HUES6 (cell line): ENCODE measurements around the gene TMEM256.

Experiments used
- H3K27ac ChIP-seq: 2 replicates; pipeline ENCODE4 v1.7.0; 2013; ENCODE audit warnings: low read depth, mild to moderate bottlenecking, low read length, inconsistent platforms
- H3K27me3 ChIP-seq: 2 replicates; pipeline ENCODE4 v1.6.1; 2013; ENCODE audit warnings: low read length; ENCODE audit not compliant: control insufficient read depth, insufficient read depth
- H3K36me3 ChIP-seq: 2 replicates; pipeline ENCODE4 v1.6.1; 2013; ENCODE audit warnings: low read length; ENCODE audit not compliant: control insufficient read depth, insufficient read depth
- H3K4me1 ChIP-seq: 2 replicates; pipeline ENCODE4 v1.6.1; 2013; ENCODE audit warnings: low read length; ENCODE audit not compliant: control insufficient read depth, insufficient read depth
- H3K4me3 ChIP-seq: 2 replicates; pipeline ENCODE4 v1.5.1; 2013; ENCODE audit warnings: low read depth, low read length
- H3K9ac ChIP-seq: one replicate; pipeline ENCODE4 v1.6.1; 2013; ENCODE audit warnings: mild to moderate bottlenecking, low read length
- H3K9me3 ChIP-seq: 2 replicates; pipeline ENCODE4 v1.6.1; 2013; ENCODE audit warnings: low read depth, low read length; ENCODE audit not compliant: control insufficient read depth, insufficient read depth

Gene TMEM256

GRCh38 chr17:7403977-7404736, at the start of gene TMEM256:
Gene TMEM256 (minus strand): TSS chr17:7404097. CDS start chr17:7404084, 13 bp downstream.
- no peaks in the 10 kb centered on the region for H3K9me3 ChIP-seq
- H3K27ac ChIP-seq: peak within 1 kb of the TSS; percentile 50; the same call in 1 of the 2 replicates

GRCh38 chr17:7448461-7448860, 44.6 kb upstream of the TMEM256 start:
- Histone ChIP-seq H3K27me3 (peaks cover 17% of the 10 kb centered on the region), H3K9me3 (no peaks in the 10 kb centered on the region), H3K4me1 (peaks cover 15% of the 10 kb centered on the region), H3K36me3 (no peaks in the 10 kb centered on the region), H3K27ac (no peak overlapping the region), H3K9ac (no peak overlapping the region), H3K4me3 (no peak overlapping the region)

More at GRCh38 chr17:7403977-7404736, at the start of gene TMEM256:
- peaks cover 4% of the 10 kb centered on the region; the same call in 1 of the 2 replicates for H3K27me3 ChIP-seq
- H3K9ac ChIP-seq: peak within 1 kb of the TSS; percentile 46
- peak within 1 kb of the TSS; percentile 75 for H3K4me3 ChIP-seq
- H3K36me3 ChIP-seq: peaks cover 11% of the 10 kb centered on the region
- H3K4me1 ChIP-seq: peaks cover 21% of the 10 kb centered on the region

GRCh38 chr17:7445619-7445968, 41.7 kb upstream of the TMEM256 start:
- Histone ChIP-seq H3K9ac (peak overlapping the region; percentile 27), H3K36me3 (no peaks in the 10 kb centered on the region), H3K4me1 (peaks cover 27% of the 10 kb centered on the region), H3K27me3 (peaks cover 31% of the 10 kb centered on the region), H3K4me3 (peak overlapping the region; percentile 75), H3K27ac (0 out of 2 replicates have a peak overlapping the region, but pooled peaks have one; percentile 28), H3K9me3 (no peaks in the 10 kb centered on the region)

GRCh38 chr17:7444682-7445618, 41.1 kb upstream of the TMEM256 start, which contains the start of gene CHRNB1:
Gene CHRNB1 (plus strand): TSS chr17:7445061. CDS start chr17:7445128, 67 bp downstream.
- Histone ChIP-seq H3K27ac (0 out of 2 replicates have a peak within 1 kb of the TSS, but pooled peaks have one; percentile 28), H3K4me3 (peak within 1 kb of the TSS; percentile 75)

GRCh38 chr17:7443499-7444485, 39.9 kb upstream of the TMEM256 start:
- no peak overlapping the region for H3K27ac ChIP-seq

More at GRCh38 chr17:7444682-7445618, 41.1 kb upstream of the TMEM256 start, which contains the start of gene CHRNB1:
- Histone ChIP-seq H3K9me3 (no peaks in the 10 kb centered on the region), H3K4me1 (peaks cover 27% of the 10 kb centered on the region), H3K9ac (peak within 1 kb of the TSS; percentile 27), H3K27me3 (peaks cover 31% of the 10 kb centered on the region), H3K36me3 (no peaks in the 10 kb centered on the region)

GRCh38 chr17:7442142-7442541, 38.2 kb upstream of the TMEM256 start:
- Histone ChIP-seq H3K27me3 (peaks cover 52% of the 10 kb centered on the region), H3K4me1 (peaks cover 40% of the 10 kb centered on the region), H3K27ac (no peak overlapping the region), H3K36me3 (no peaks in the 10 kb centered on the region), H3K4me3 (no peak overlapping the region), H3K9me3 (no peaks in the 10 kb centered on the region), H3K9ac (no peak overlapping the region)

More at GRCh38 chr17:7443499-7444485, 39.9 kb upstream of the TMEM256 start:
- H3K36me3 ChIP-seq: no peaks in the 10 kb centered on the region
- H3K4me3 ChIP-seq: no peak overlapping the region
- H3K4me1 ChIP-seq: peaks cover 30% of the 10 kb centered on the region
- H3K27me3 ChIP-seq: peaks cover 42% of the 10 kb centered on the region
- H3K9ac ChIP-seq: no peak overlapping the region
- no peaks in the 10 kb centered on the region for H3K9me3 ChIP-seq

GRCh38 chr17:7441266-7441665, 37.4 kb upstream of the TMEM256 start:
- peaks cover 47% of the 10 kb centered on the region for H3K27me3 ChIP-seq
- no peak overlapping the region for H3K9ac ChIP-seq
- peak overlapping the region; percentile 95 for H3K4me3 ChIP-seq
- H3K4me1 ChIP-seq: peaks cover 36% of the 10 kb centered on the region
- no peaks in the 10 kb centered on the region for H3K9me3 ChIP-seq
- no peak overlapping the region for H3K27ac ChIP-seq
- no peaks in the 10 kb centered on the region for H3K36me3 ChIP-seq

GRCh38 chr17:7440834-7441195, 36.9 kb upstream of the TMEM256 start:
- H3K9ac ChIP-seq: peak overlapping the region; percentile 93

GRCh38 chr17:7440113-7440833, 36.4 kb upstream of the TMEM256 start:
- H3K9me3 ChIP-seq: no peaks in the 10 kb centered on the region
- H3K4me3 ChIP-seq: peak overlapping the region; percentile 95
- no peaks in the 10 kb centered on the region for H3K36me3 ChIP-seq
- peak overlapping the region; percentile 90 for H3K27ac ChIP-seq
- H3K4me1 ChIP-seq: peaks cover 31% of the 10 kb centered on the region
- H3K27me3 ChIP-seq: peaks cover 47% of the 10 kb centered on the region
- H3K9ac ChIP-seq: peak overlapping the region; percentile 93

More at GRCh38 chr17:7440834-7441195, 36.9 kb upstream of the TMEM256 start:
- Histone ChIP-seq H3K4me1 (peaks cover 31% of the 10 kb centered on the region), H3K36me3 (no peaks in the 10 kb centered on the region), H3K27ac (peak overlapping the region; percentile 90), H3K27me3 (peaks cover 47% of the 10 kb centered on the region), H3K4me3 (peak overlapping the region; percentile 95), H3K9me3 (no peaks in the 10 kb centered on the region)
